Left forelimb (tissue), 1 donor: Measurements from ENCODE around the gene ATG16L1.

Experiments used
- DNase-seq: peaks from one replicate; pipeline ENCODE4 v3.0.0-alpha.2; 2018; ENCODE audit warnings: low spot score

Gene ATG16L1

DNA sequence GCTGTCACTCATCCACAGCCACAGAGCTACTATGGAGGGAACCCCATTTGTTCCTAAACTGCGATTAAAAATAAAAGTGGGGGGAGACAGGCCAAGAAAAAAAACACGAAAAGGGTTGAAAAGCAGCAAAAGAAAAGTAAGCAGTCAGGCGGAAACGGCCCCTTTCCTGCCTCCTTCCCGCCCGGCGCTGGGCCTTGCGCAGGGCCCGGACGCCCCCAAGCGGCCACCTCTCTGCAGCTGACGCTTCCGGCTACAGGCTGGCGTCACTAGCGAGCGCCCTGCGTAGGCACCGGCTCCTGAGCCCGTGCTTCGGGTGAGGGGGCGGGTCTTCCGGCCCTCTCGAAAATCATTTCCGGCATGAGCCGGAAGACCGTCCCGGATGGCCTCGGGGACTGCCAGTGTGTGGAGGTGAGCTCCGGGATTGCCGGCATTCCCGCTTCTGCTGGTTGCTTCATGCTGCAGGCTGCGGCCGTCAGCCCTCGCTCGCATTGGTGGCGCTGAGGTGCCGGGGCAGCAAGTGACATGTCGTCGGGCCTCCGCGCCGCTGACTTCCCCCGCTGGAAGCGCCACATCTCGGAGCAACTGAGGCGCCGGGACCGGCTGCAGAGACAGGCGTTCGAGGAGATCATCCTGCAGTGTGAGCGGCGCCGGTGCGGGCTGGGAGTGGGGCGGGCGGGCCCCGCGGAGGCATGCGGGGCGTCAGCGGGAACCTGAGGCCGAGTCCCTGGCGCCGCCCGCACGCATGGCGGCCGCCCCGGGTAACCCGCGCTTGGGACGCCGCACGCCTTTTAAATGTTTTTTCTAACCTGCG lies at the start of gene ATG16L1:
ATG16L1 (plus strand) TSS at position 368 of the 811 bp plus-strand sequence; CDS start at position 523, 155 bp downstream.
- peak; percentile 96 for DNase-seq

DNA sequence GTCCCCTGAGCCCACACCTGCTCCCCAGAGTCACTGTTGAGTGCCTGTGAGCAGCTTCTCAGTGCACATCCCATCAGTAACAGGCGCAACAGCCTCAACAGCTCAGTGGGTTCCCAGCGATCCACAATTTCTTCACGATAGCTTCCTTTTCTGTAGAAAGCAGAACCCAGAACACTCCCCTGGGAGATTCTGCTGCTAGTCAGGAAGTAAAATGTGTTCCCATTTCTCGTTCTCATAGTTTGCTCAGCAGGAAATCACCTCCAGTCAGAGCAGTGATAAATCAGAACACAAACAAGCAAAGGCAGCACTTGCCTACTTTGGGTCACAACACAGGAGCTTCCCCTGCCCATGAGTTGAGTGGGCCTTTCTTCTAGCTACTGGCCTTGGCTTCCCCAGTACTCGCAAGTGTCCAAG lies 48.9 kb upstream of the ATG16L1 start:
- no peak for DNase-seq

GRCh38 chr2:233203060-233203459 lies 48.4 kb upstream of the ATG16L1 start:
- no peak for DNase-seq

- DNase-seq, result no peak
Observed at GRCh38 chr2:233204286-233204936, 47.1 kb upstream of the ATG16L1 start.

DNA sequence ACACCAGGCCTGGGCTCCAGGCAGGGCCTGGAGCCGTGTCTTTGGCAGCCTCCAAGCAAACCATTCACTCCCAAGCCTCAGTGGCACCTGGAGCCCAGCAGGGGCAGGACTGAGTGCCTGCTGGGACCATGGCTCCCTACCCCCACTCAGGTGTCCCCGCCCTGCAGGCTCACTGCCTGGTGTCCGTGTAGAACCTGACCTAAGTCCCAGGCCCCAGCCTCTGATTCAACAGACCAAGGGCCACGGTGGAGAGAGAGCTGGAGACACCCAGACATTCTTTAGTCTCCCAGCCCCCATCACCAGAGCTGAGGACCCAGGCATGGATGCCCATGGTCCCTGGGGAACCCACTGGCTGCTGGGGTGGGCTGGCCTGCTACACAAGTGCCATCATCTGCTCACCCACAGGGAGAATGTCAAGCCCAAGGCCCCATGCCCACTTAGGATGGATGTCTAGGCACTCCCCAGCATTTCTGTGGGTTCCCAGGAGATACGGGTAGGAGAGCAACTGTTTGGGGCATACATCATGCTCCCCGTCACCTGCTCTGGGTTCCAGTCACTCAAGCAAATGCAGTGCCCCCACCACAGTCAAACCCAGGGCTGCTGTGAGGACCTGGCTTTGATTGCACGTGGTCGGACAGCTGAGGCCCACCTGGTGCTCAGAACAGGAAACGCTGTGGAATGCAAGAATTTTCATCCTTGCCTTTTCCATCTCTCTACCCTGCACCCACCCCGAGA lies 42.9 kb upstream of the ATG16L1 start:
- no peak for DNase-seq

DNA sequence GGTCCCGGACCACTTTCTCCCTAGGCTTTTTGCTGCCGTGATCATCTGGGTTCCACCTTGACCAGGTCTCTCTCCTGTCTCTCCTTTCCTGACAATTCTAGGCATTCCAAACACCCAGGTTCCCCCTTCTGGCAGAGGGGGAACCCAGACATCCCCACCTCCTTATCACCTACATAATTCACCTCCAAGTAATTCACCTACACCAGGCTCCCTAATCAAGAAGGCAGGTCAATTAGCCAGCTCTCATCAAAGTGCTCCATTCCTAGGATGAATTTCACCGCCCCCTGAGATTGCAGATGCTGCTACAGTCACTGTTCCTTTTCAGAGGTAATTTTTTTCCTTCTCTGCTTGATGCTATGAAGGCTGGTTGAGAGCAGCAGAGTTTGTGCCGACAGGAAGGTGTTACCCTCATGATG lies 42.3 kb upstream of the ATG16L1 start:
- DNase-seq, result no peak

DNA sequence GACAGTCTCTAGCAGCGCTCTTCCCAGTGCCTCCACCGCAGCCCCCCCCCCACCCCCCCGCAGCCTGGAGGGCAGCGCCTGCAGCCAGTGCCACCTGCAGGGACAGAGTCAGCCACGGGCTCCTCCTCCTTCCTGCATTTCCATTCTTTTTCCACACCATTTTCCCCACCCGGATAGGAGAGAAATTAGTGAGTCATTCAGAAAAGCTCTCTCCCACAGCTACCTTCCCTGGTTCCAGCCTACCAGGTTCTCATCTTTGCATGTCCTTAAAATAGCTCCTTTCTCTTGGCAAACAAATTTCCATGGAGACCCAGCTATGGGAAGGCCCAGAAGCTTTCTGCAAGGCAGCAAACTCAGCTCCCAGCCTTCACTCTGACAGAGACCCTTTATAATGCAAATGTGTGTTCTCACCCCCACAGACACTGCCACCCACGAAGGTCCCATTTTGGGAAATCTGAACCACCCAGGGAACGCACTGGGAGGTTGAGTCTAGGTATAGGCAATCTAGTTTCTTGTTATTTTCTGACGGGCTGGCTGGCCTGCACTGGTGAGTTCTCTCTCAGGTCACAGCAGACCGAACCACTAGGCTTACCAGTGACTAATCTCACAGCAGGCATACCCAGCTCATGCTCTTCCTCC lies 41.8 kb upstream of the ATG16L1 start:
- no peak for DNase-seq

- no peak for DNase-seq
Observed at GRCh38 chr2:233210281-233210680, 41.2 kb upstream of the ATG16L1 start.

GRCh38 chr2:233210843-233211547 lies 40.5 kb upstream of the ATG16L1 start:
- peak; percentile 89 for DNase-seq

GRCh38 chr2:233211548-233211895 lies 40.0 kb upstream of the ATG16L1 start:
- DNase-seq, result no peak

- no peak for DNase-seq
Observed at GRCh38 chr2:233213011-233213410, 38.5 kb upstream of the ATG16L1 start.

GRCh38 chr2:233213975-233214374 lies 37.5 kb upstream of the ATG16L1 start:
- no peak for DNase-seq

GRCh38 chr2:233217892-233218377 lies 33.5 kb upstream of the ATG16L1 start:
- no peak for DNase-seq

- no peak for DNase-seq
Observed at GRCh38 chr2:233218836-233219235, 32.6 kb upstream of the ATG16L1 start.

- no peak for DNase-seq
Observed at GRCh38 chr2:233219848-233220247, 31.6 kb upstream of the ATG16L1 start.

GRCh38 chr2:233221378-233222063 lies 30.0 kb upstream of the ATG16L1 start:
- DNase-seq, result no peak

GRCh38 chr2:233223059-233223894 lies 28.2 kb upstream of the ATG16L1 start:
- no peak for DNase-seq

DNA sequence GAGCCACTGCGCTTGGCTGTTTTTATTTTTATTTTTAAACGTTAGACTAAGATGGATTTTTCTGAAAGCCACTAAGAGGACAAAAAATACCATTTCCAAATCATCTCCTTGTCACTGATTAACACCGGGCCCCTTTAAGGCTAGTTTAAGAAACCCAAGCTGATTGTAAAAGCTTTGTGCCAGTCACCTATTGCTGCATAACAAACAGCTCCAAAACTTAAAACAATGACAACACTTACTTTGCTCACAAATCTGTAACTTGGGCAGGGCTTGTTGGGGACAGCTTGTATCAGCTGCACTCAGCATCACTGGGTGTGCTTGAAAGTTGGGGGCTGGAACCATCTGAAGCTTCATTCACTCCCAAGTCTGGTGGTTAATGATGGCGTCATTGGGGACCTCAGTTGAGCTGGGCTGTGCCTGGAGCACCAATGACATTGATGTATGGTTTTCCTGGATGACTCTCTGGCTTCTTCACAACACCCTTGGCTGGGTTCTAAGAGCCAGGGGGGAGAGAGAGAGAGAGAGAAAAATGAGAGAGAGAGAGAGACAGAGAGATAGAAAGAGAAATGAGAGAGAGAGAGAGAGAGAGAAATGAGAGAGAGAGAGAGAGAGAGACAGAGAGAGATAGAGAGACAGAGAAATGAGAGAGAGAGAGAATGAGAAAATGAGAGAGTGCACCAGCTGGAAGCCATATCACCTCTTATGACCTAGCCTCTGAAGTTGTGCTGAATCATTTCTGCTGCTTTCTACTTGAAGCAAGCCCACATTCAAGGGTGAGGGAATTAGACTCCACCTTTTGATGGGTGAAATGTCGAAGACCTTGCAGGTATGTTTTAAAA lies 26.0 kb upstream of the ATG16L1 start:
- DNase-seq, result no peak

- DNase-seq, result no peak
Observed at GRCh38 chr2:233226511-233227031, 24.9 kb upstream of the ATG16L1 start.
